HG03442 (cell line): Measurements from ENCODE around the gene TP53I11.

Experiments
- ATAC-seq: cut with Tn5 transposase; IDR thresholded peaks from one replicate; pipeline ENCODE4 v1.9.1; 2021; ENCODE audit warnings: mild to moderate bottlenecking, moderate library complexity; ENCODE audit not compliant: unreplicated experiment

The TP53I11 gene

GRCh38 chr11:44941259-44942021 lies 9.2 kb downstream of the TP53I11 start:
- ATAC-seq, result no peak

- no peak for ATAC-seq
Measured at GRCh38 chr11:44940835-44941234, 9.8 kb downstream of the TP53I11 start.

DNA sequence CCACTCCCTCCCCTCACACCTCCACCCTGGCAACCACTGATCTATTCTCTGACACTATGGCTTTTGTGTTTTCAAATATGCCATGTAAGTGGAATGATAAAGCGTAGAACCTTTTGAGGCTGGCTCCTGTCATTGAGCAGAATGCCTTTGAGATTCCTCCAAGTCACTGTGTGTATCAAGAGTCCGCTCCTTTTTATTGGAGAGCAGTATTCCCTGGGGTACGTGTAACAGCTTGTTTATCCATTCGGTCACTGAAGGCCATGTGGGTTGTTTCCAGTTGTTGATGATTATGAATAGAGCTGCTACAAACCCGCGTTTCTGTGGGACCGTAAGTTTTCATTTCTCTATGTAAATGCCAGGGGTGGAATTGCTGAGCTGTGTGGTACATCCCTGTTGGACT lies 10.3 kb downstream of the TP53I11 start:
- ATAC-seq, result no peak

DNA sequence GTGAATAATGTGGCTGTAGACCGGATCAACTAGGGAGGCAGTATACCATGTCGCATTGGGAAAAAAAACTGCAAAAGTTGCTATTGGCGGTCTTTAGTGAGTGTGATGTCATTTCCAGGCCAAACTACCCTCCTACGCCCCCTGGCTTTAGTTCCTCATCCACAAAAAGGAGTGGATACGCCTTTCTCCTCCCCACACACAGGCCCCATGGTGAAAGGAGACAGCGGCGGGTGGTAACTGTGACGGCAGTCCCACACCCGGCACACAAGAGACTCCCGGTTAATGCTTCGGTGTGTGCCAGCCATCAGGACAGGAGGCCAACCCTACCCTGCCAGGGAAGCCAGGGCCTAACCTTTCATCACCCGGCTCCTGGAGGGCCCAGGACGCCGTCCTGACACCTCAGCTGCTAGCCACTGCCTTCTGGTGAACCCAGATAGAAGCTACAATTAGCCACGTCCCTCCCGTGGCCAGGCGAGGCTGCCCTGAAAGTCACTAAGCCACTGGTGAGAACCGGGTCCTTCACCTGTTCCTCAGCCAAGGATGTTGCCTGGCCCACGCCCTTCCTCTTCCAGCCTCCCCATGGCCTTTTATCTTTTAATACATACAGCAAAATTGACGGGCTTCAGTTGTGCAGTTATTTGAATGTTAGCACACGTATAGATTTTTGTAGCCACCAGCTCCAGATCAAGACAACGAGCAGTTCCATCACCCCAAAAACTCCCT lies 10.8 kb downstream of the TP53I11 start:
- no peak for ATAC-seq

DNA sequence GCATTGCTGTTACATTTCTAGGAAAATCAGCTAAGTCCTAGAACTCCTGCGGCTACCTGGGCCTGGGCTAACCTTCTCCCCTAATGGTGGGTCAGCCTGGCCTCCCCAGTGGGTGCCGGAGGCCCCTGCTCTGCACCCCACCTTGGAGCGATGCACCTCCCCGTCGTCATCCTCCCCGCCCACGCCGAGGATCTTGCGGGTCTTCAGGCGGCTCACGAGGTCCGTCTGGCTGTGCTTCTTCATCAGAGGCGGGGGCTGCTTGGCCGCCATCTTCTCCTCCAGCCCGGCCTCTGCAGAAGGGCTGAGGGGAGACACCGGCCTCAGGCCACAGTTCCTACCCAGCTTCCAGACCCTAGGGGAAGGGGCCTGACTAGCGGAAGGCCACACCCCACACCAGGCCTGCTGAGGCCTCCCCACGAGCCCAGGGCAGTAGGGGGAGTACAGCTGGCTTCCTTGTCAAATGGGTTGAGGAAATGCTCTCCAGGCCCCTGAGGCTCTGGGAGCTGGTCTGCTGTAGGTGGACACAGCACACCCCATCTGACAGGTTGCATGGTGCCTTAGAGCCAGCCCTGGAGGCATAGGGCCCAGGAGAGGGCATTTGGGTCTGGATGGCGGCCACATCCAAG lies 12.5 kb downstream of the TP53I11 start:
- ATAC-seq, result no peak

DNA sequence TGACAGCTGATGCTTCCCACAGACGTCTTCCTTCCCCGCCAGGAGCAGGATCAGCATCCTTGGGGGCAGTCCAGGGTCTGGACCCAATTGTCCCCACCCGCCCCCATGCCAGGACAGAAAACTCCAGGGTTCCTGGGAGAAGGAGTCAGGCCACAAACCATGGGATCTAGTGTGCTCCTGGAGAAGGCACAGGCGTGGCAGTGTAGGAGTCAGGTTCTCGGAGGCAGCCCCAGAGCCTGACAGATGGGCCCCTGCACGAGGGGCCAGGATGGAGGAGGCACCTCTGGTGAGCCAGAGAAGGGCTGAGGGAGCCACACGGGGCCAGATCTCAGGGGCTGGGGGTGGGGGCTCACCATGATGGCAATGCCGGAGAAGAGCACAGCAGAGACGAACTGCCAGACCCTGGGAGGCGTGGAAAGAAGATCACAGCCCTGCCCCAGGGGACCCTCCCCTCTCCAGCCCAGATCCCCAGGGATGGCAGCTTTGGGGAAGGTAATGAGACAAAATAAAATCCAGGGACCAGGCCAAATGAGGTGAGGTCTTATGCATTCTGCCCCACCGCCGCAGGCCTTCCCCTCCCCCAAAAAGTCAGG lies 13.6 kb downstream of the TP53I11 start:
- ATAC-seq, result no peak

GRCh38 chr11:44936525-44936924 lies 14.2 kb downstream of the TP53I11 start:
- ATAC-seq, result no peak

GRCh38 chr11:44934735-44935250 lies 15.9 kb downstream of the TP53I11 start:
- ATAC-seq, result no peak

DNA sequence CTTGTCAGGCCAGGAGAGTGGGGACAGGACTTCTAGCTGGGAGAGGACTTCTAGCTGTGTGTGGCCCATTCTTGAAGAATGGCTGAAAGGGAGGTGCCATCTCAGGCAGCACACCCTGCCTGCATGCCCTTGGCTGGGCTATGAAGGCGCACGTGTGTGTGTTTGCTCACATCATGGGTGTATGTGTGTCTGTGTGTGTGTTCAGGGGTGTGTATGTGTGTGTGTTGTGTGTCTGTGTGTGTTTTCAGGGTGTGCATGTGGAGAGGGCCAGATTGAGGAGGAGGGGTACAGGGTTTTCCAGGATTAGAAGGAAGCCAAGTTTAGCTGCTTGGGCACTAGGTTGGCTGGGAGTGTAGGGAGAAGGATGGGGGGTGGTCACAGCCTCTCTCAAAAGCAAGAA lies 16.6 kb downstream of the TP53I11 start:
- ATAC-seq, result no peak

- no peak for ATAC-seq
Measured at GRCh38 chr11:44931466-44931865, 19.2 kb downstream of the TP53I11 start.

DNA sequence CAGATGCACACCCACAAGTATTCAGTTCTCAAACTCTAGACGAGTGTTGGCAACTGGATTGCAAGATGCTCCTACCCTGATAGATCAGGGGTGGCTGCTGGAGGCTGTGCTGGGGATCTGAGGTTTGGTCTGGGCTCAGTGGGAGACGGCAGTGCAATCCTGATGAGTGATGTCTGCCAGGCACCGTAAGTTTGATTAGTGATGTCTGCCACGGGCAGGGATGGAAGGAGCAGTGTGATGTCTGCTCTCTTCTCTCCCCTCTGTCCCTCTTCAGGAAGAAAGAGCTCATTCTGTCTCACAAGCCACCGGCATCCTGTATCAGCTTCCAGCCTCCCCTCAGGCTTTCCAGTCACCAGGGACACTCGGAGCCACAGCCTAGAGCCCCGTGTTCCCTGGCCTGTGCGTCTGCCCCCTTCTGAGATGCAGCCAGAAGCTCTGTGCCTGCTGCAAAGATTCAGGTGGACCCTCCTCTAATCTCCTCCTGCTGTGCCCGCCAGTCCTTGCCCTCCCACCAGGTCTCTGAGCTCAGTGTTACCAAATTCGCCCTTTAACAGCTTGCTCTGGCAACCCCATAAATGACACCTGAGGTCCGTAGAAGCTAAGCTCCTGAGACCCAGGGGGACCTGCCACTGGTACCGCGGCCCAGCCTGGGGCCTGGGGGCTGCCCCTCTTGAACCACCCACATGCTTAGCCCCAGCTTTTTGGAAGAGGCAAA lies 19.9 kb downstream of the TP53I11 start:
- no peak for ATAC-seq

DNA sequence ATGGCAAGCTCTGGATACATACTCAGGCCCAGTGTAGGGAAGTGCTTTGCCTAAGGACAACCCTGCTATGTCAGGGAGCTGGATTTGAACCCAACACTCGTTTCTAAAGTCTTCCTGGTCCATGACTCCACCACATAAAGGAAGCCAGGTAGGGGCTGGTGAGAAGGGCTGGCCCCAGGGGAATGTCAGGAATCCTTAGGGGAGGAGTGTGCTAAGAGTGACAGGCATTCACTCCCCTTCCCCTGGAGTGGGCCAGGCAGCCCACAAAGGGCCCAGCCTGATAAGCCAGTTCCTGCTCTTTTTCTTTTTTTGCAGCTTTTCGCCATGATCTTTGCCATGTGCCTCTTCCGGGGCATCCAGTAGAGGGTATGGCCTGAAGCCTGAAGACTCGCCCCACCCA lies 21.9 kb downstream of the TP53I11 start:
- ATAC-seq, result no peak

DNA sequence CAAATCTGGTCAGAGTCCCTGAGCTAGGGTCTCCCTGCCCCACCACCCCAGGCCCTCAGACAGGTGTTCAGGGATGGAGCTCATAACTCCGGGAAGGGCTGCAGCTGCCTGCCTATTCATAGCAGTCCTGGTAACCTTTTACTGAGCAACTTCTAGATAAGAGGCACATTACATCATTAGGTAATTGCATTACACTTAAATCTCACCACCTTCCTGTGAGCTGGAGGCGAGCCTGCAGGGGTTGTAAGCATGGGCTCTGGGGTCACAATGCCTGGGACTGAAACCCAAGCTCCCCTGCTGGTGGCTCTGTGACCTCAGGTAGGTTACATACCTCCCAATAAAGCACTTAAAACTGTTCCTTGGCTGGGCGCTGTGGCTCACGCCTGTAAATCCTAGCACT lies 22.5 kb downstream of the TP53I11 start:
- ATAC-seq, result no peak

- ATAC-seq, result no peak
Measured at GRCh38 chr11:44927174-44927661, 23.5 kb downstream of the TP53I11 start.

DNA sequence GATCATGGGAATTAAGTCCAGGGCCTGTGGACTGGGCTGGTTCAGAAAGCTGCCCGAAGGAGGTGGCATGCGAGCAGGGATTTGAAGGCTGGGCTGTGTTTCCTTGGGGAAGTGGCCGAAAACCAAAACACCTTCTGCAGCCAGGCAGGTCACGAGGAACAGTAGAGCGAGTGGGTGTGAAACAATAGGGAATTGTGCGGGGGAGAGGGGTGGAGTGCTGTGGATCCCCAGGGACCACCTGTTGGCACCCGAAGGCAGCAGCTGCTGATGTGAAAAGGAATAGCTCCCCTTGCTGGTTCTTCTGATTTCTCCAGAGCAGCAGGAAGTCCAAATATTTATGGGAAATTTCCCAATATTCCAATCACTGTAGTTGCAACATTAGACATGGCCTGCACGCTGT lies 24.6 kb downstream of the TP53I11 start:
- no peak for ATAC-seq

- ATAC-seq, result no peak
Measured at GRCh38 chr11:44923806-44924205, 26.9 kb downstream of the TP53I11 start.

DNA sequence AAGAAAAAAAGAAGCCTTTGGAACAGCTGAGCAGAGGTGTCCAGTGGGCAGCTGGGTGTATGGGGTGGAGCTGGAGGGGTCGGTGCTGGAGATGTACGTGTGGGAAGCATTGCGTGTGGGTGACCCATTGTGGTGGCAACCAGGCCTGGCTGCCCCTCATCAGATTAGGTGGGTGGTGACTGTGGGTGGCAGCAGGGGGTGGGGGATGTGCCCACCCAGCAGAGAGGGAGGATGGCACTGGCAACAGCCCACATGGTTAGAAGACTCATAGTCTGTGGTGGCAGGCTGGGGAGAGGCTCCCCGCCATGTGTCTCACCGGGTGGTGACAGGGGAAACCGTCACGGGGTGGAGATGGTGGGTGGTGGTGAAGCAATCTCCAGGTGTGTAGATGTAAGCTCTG lies 27.6 kb downstream of the TP53I11 start:
- ATAC-seq, result no peak

DNA sequence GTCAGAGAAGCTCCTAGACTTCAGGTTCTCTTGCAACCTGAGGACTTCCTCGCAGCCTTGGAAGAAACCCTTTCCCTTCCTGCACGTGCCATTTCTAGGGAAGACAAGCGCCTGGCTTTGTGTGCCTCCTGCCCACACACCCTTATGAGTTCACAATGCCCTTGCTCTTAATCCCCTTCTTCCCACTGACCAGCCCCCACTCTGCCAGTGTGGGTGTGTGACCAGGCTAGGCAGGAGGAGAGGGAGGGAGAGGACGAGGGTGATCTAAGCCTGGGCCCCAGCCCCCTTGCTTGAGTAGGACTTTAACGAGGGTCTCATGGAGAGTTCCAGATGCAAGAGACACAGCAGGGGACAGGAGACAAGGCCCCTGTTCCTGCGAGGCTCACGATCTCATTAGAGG lies 30.2 kb downstream of the TP53I11 start:
- no peak for ATAC-seq

GRCh38 chr11:44917741-44918140 lies 32.9 kb downstream of the TP53I11 start:
- ATAC-seq, result no peak

DNA sequence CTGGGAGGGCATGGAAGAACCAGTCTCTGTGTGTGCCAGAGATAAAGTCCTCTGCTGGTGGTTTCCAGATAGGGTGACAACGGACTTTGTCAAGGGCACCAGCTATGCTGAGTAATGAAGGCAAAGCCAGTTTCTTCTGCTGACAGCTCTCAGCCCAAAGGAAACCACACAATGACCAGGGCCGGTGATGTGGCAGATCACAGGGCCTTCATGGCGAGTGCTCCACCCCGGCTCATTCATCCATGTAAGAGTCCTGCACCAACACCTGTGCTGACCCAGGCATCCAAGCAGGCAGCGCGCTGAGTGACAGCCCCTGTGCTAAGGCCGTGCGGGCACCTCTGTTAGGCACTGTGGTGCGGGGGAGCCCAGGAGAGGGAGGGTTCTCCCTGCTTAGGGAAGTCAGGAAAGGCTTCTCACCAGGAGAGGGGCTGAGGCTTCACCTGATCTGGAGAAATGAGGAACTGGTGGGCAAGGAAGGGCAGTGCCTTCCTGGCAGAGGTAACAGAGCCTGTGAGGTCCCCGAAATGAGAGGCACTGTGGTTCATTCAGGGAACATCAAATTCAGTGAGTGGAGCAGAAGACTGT lies 33.8 kb downstream of the TP53I11 start:
- no peak for ATAC-seq
